A673 (cell line): ENCODE results near the gene ZBTB16.

Source experiments
- EZH2 ChIP-seq: fragments of 200-600 bp; sonication (generic); IDR thresholded peaks from 2 replicates; pipeline ENCODE4 v1.6.1; 2017; ENCODE audit warnings: borderline replicate concordance, low read depth, mild to moderate bottlenecking, mixed read lengths, antibody characterized with exemption, low read length; ENCODE audit not compliant: poor library complexity, severe bottlenecking
- TF ChIP-seq, protein P1 (sequence below): fragments of 300-800, 200-600 bp; sonication (generic); conservative IDR thresholded peaks from 2 replicates; pipeline ENCODE4 v1.5.1; 2017; ENCODE audit warnings: low read depth, mild to moderate bottlenecking, antibody characterized with exemption, low read length, moderate library complexity, mixed read lengths

DNA sequence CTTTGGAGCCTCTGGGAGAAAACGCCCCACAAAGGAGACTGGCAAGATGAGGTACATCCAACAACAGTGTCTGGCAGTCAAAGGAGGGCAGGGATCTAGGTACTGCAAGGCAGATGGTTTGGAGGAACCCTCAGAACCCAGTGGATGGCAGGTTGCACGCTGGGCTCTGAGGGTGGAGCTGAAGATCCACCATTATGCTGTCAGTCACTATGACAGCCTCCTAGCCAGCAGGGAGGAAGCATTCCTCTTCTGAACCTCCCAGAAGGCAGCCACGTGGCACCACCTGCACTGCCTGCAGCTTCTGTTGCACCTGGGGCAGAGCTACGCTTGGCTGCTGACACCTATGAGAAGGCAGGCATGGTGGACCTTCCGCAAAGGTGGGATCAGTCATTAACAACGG, 44.4 kb upstream of the ZBTB16 start:
- TF ChIP-seq, protein P1, sequence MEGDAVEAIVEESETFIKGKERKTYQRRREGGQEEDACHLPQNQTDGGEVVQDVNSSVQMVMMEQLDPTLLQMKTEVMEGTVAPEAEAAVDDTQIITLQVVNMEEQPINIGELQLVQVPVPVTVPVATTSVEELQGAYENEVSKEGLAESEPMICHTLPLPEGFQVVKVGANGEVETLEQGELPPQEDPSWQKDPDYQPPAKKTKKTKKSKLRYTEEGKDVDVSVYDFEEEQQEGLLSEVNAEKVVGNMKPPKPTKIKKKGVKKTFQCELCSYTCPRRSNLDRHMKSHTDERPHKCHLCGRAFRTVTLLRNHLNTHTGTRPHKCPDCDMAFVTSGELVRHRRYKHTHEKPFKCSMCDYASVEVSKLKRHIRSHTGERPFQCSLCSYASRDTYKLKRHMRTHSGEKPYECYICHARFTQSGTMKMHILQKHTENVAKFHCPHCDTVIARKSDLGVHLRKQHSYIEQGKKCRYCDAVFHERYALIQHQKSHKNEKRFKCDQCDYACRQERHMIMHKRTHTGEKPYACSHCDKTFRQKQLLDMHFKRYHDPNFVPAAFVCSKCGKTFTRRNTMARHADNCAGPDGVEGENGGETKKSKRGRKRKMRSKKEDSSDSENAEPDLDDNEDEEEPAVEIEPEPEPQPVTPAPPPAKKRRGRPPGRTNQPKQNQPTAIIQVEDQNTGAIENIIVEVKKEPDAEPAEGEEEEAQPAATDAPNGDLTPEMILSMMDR: no peak
- TF ChIP-seq EZH2: no peak
